Heart right ventricle (tissue), 16 donors: ENCODE measurements around the gene ZNF80. TPM values are rescaled to one million over a fixed set of nuclear protein-coding genes. Genes with fewer than 3 reads are reported as not detected.

Experiments used
- ATAC-seq, 8 donors: fragments of 200-7000 bp; cut with Tn5 transposase; one replicate each; pipeline ENCODE4 v1.9.1; 2020; ENCODE audit warnings: mild to moderate bottlenecking in 8 of 8, moderate library complexity in 8 of 8, moderate number of reproducible peaks in 1 of 8
- DNase-seq, 2 donors: peaks; one replicate each; pipeline ENCODE4 v3.0.0-alpha.2; 2020
- H3K27ac ChIP-seq, 10 donors: fragments of 200-600 bp; sonication (generic) in 2 of 10; one replicate each; pipeline versions ENCODE4 v1.5.0 to v1.8.0; 2020 to 2022; ENCODE audit warnings: mild to moderate bottlenecking in 3 of 10
- H3K27me3 ChIP-seq, 7 donors: fragments of 200-600 bp; one replicate each; pipeline ENCODE4 v1.8.0; 2021 to 2022; ENCODE audit warnings: mild to moderate bottlenecking in 2 of 7
- H3K36me3 ChIP-seq, 9 donors: fragments of 200-600 bp; sonication (generic) in 1 of 9; one replicate each; pipeline versions ENCODE4 v1.5.0 to v1.8.0; 2020 to 2022; ENCODE audit warnings: mild to moderate bottlenecking in 2 of 9
- H3K4me1 ChIP-seq, 9 donors: fragments of 200-600 bp; sonication (generic) in 1 of 9; one replicate each; pipeline versions ENCODE4 v1.5.0 to v1.8.0; 2020 to 2022; ENCODE audit warnings: mild to moderate bottlenecking in 4 of 9
- H3K4me3 ChIP-seq, 10 donors: fragments of 200-600 bp; sonication (generic) in 2 of 10; one replicate each; pipeline versions ENCODE4 v1.5.0 to v1.8.0; 2020 to 2022; ENCODE audit warnings: mild to moderate bottlenecking in 7 of 10, moderate library complexity in 2 of 10
- H3K9me3 ChIP-seq, 11 donors: fragments of 200-600 bp in 10 of 11; sonication (generic) in 2 of 11; one replicate each; pipeline versions ENCODE4 v1.5.0 to v1.8.0; 2013 to 2022; ENCODE audit warnings: mild to moderate bottlenecking in 2 of 11, control low read depth in 1 of 11, moderate library complexity in 1 of 11
- CTCF ChIP-seq, 9 donors: fragments of 200-600 bp; sonication (generic) in 2 of 9; IDR thresholded peaks; one replicate each; pipeline versions ENCODE4 v1.5.0 to v1.8.0; 2021 to 2022; ENCODE audit warnings: antibody characterized with exemption in 9 of 9, mild to moderate bottlenecking in 5 of 9, moderate library complexity in 1 of 9
- WGBS, 2 donors: extraction: QIAGEN DNeasy Blood & Tissue Kit; methylation state at CpG; one replicate each; pipeline ENCODE4 v1.1.7; 2013; ENCODE audit warnings: inconsistent platforms in 1 of 2; 5-methylcytosine and 5-hydroxymethylcytosine counted together
- intact Hi-C, 10 donors: fragments of 100-400 bp; cut with DNase I; formaldehyde crosslinking; loops; one replicate each; pipeline versions ENCODE4 v1.11.1 to v1.14.2; 2022
- polyA plus RNA-seq, 2 donors: library from polyadenylated mRNA; stranded (reverse); fragments of 200-250 nt; gene quantifications; one replicate each; pipeline ENCODE4 v1.2.3, GENCODE V29; 2013
- total RNA-seq, 10 donors: library from RNA; stranded (reverse); fragmentation: NEBNext Ultra II Directional in 3 of 10; extraction: Animal tissue kit (Norgen Biotek cat#: 25700) in 3 of 10; gene quantifications; one replicate each; pipeline versions ENCODE4 v1.2.1 to v1.2.4, GENCODE V29; 2021 to 2023
- donor health status: Arrhythmogenic right ventricular cardiomyopathy.
- donor health status: ischemic (EF 13 %, LVEDD 7.1; RV severe dilation, severe dysfunction).
- donor health status: healthy with polysubstance abuse.
- donor health status: DM: no; HTN: yes; CAD: no.
- donor health status: DM: no; HTN: no; CAD: no.
- donor health status: ischemic (EF 25% LVEDD 6.9; RV normal size, moderate dysfunction).
- donor health status: ischemic (EF 25% LVEDD 5.7; RV mildly dilated, moderate dysfunction).
- donor health status: healthy.
- donor health status: DM: yes; HTN: yes; CAD: no.
- donor health status: Ischemic cardiomyopathy.
- donor health status: ischemic (EF 35%, LVEDD 5.7; RV mildly dilated, moderate dysfunction).
- donor health status: nonischemic (EF 11% LVEDD 7.7; RV severe dilation, severe dysfunction).
- donor health status: DM: yes; HTN: yes; CAD: no.
- donor health status: PGD.
- donor health status: ischemic (EF 29% LVEDD 5.4; RV normal size, mild dysfunction).
- donor health status: nonischemic (EF 23%, LVEDD 6.1; RV moderate dilation, normal function).

ZNF80 gene
- total and polyA plus RNA-seq, 12 donors, result 0.09 to 0.10 TPM; not detected in 10

- Histone ChIP-seq H3K4me3 (no peak overlapping the region), H3K9me3 (peaks cover 0 to 2% (median 0%) of the 10 kb centered on the region in 11 donors), H3K4me1 (no peaks in the 10 kb centered on the region), H3K27me3 (peaks cover 0 to 4% (median 0%) of the 10 kb centered on the region in 7 donors), H3K27ac (no peak overlapping the region), H3K36me3 (no peaks in the 10 kb centered on the region)
- intact Hi-C loops, result no loop called here
- WGBS, 2 donors, result 59 to 66% methylated on average over 2 of the region's 2 CpGs
- TF ChIP-seq CTCF (IDR thresholded peaks at IDR 0.05), result no peak
- no peak for ATAC-seq
- DNase-seq, result no peak
Measured at GRCh38 chr3:114205541-114205940, 31.8 kb downstream of the ZNF80 start.

- Histone ChIP-seq H3K36me3 (no peaks in the 10 kb centered on the region), H3K27ac (no peak overlapping the region), H3K9me3 (no peaks in the 10 kb centered on the region), H3K27me3 (no peaks in the 10 kb centered on the region), H3K4me3 (no peak overlapping the region), H3K4me1 (no peaks in the 10 kb centered on the region)
- intact Hi-C loops, result no loop called here
- no peak for TF ChIP-seq CTCF (IDR thresholded peaks at IDR 0.05)
- DNase-seq (no peak), ATAC-seq (no peak)
- WGBS, 2 donors, result 84 to 85% methylated on average over 1 of the region's 1 CpG
Measured at GRCh38 chr3:114194750-114195149, 42.6 kb downstream of the ZNF80 start.

- H3K9me3 ChIP-seq, result no peaks in the 10 kb centered on the region
- intact Hi-C loops, result no loop called here
- ATAC-seq (no peak), DNase-seq (no peak)
- no peaks in the 10 kb centered on the region for H3K4me1 ChIP-seq
- no peak overlapping the region for H3K4me3 ChIP-seq
- H3K27me3 ChIP-seq, result no peaks in the 10 kb centered on the region
- TF ChIP-seq CTCF (IDR thresholded peaks at IDR 0.05), result no peak
- no peak overlapping the region for H3K27ac ChIP-seq
- no peaks in the 10 kb centered on the region for H3K36me3 ChIP-seq
Measured at GRCh38 chr3:114192136-114192535, 45.2 kb downstream of the ZNF80 start.

- Histone ChIP-seq H3K4me1 (no peaks in the 10 kb centered on the region), H3K36me3 (no peaks in the 10 kb centered on the region), H3K9me3 (peaks cover 0 to 26% (median 8%) of the 10 kb centered on the region in 11 donors), H3K27me3 (peaks cover 0 to 7% (median 0%) of the 10 kb centered on the region in 7 donors), H3K27ac (no peak overlapping the region), H3K4me3 (no peak overlapping the region)
- TF ChIP-seq CTCF (IDR thresholded peaks at IDR 0.05), result no peak
- DNase-seq, result no peak
- no peak for ATAC-seq
- intact Hi-C loops, result no loop called here
Measured at GRCh38 chr3:114186501-114186900, 50.9 kb downstream of the ZNF80 start.

Other genes starting within 250 kb of the ZNF80 start
- 1 to 10 TPM in 8 of 10 donors, under 1 TPM in 2; 0.68 to 3.6 (median 1.8) TPM for gene CCDC191, start 181.1 kb downstream of the ZNF80 start, total RNA-seq
- 1 to 10 TPM in 1 of 2 donors, under 1 TPM in 1; 0.51 to 2.2 TPM for gene CCDC191, start 181.1 kb downstream of the ZNF80 start, polyA plus RNA-seq
- 1 to 10 TPM; 3.6 to 9.7 (median 5.2) TPM for gene QTRT2, start 180.8 kb downstream of the ZNF80 start, total RNA-seq
- gene QTRT2, start 180.8 kb downstream of the ZNF80 start, polyA plus RNA-seq, result 1 to 10 TPM; 3.4 to 4.2 TPM
- gene DRD3, start 58.5 kb downstream of the ZNF80 start, total RNA-seq, result not detected
- gene DRD3, start 58.5 kb downstream of the ZNF80 start, polyA plus RNA-seq, result not detected
- 1 to 10 TPM in 1 of 10 donors, under 1 TPM in 5, not detected in 4; 0.07 to 2.5 (median 0.41) TPM for gene TIGIT, start 56.5 kb upstream of the ZNF80 start, total RNA-seq
- under 1 TPM in 1 of 2 donors, not detected in 1; 0.14 TPM for gene TIGIT, start 56.5 kb upstream of the ZNF80 start, polyA plus RNA-seq